HepG2 (cell line): ENCODE results near the gene ALKBH5. TPM values are rescaled to one million over a fixed set of nuclear protein-coding genes. Genes with fewer than 3 reads are reported as not detected.

ENCODE experiments used
- ARNTL ChIP-seq: sonication (generic); formaldehyde crosslinking; IDR thresholded peaks from 2 replicates; pipeline ENCODE4 v1.4.0; 2020; ENCODE audit warnings: mild to moderate bottlenecking, missing genetic modification reagents
- FOXA1 ChIP-seq, 2 experiments: fragments of 450-650 bp in 1 of 2; sonication (generic) in 1 of 2; formaldehyde crosslinking in 1 of 2; IDR thresholded peaks; 2 replicates each; pipeline versions ENCODE4 v1.4.0 to v1.6.1; 2016 to 2020; ENCODE audit warnings: missing genetic modification reagents in 1 of 2
- HMGA1 ChIP-seq: sonication (generic); formaldehyde crosslinking; conservative IDR thresholded peaks from 2 replicates; pipeline ENCODE4 v1.4.0; 2020; ENCODE audit warnings: missing genetic modification reagents
- KLF12 ChIP-seq: sonication (generic); formaldehyde crosslinking; IDR thresholded peaks from 2 replicates; pipeline ENCODE4 v1.4.0; 2020; ENCODE audit warnings: missing genetic modification reagents, borderline replicate concordance
- MXD3 ChIP-seq: IDR thresholded peaks from 2 replicates; pipeline ENCODE4 v1.6.1; 2016; ENCODE audit warnings: mild to moderate bottlenecking, missing biosample characterization, missing genetic modification reagents
- NBN ChIP-seq: fragments of 450-650 bp; conservative IDR thresholded peaks from 2 replicates; pipeline ENCODE4 v1.6.1; 2017
- REST ChIP-seq, 2 experiments: IDR thresholded peaks; 2 replicates each; pipeline ENCODE4 v1.6.1; 2011 to 2012; ENCODE audit warnings: low read length in 2 of 2, borderline replicate concordance in 1 of 2, low read depth in 1 of 2, mild to moderate bottlenecking in 1 of 2, moderate library complexity in 1 of 2
- SOX6 ChIP-seq, 2 experiments: fragments of 450-650 bp in 1 of 2; sonication (generic) in 1 of 2; formaldehyde crosslinking in 1 of 2; IDR thresholded peaks; 2 replicates each; pipeline versions ENCODE4 v1.4.0 to v1.6.1; 2017 to 2020; ENCODE audit warnings: antibody characterized with exemption in 1 of 2, mild to moderate bottlenecking in 1 of 2, missing genetic modification reagents in 1 of 2
- SP5 ChIP-seq: IDR thresholded peaks from 2 replicates; pipeline ENCODE4 v1.6.1; 2016; ENCODE audit warnings: low read depth, borderline replicate concordance
- ZBTB14 ChIP-seq: sonication (generic); formaldehyde crosslinking; IDR thresholded peaks from 2 replicates; pipeline ENCODE4 v1.4.0; 2020; ENCODE audit warnings: missing genetic modification reagents
- ZEB1 ChIP-seq: IDR thresholded peaks from 2 replicates; pipeline ENCODE4 v1.6.1; 2012; ENCODE audit warnings: mild to moderate bottlenecking, low read depth, inconsistent platforms; ENCODE audit not compliant: insufficient replicate concordance
- ZFP36L1 ChIP-seq: sonication (generic); formaldehyde crosslinking; IDR thresholded peaks from 2 replicates; pipeline ENCODE4 v1.8.0; 2022; ENCODE audit warnings: mild to moderate bottlenecking, missing genetic modification reagents, moderate library complexity
- ZNF318 ChIP-seq: sonication (generic); formaldehyde crosslinking; IDR thresholded peaks from 2 replicates; pipeline ENCODE4 v1.4.0; 2020; ENCODE audit warnings: mild to moderate bottlenecking, missing genetic modification reagents
- polyA plus RNA-seq, 8 experiments: library from polyadenylated mRNA; depleted of rRNA in 3 of 8; stranded (reverse) in 7 of 8; unstranded in 1 of 8; fragments of >200 nt; fragmentation: Illumina TruSeq in 4 of 8; extraction: Trizol in 4 of 8; gene quantifications; 2 replicates each; pipeline versions ENCODE4 v1.2.1 to v1.2.3, GENCODE V29; 2011 to 2016; ENCODE audit warnings: low read depth in 4 of 8, missing spikeins in 1 of 8, mixed read lengths in 1 of 8; ENCODE audit not compliant: insufficient read depth in 1 of 8
- total RNA-seq, 5 experiments: library from RNA; depleted of rRNA; stranded (reverse); fragments of >200 nt; fragmentation: Illumina TruSeq; extraction: Trizol; gene quantifications; 2 replicates each; pipeline ENCODE4 v1.2.3, GENCODE V29; 2016; ENCODE audit warnings: low read depth in 1 of 5

ALKBH5 gene
- total and polyA plus RNA-seq, 2 of the 13 experiments (the other 11 are each of a cell fraction or from before 2014, with no cell fraction given) = 68.9 to 76.9 TPM

- no peak for TF ChIP-seq REST (IDR thresholded peaks at IDR 0.05; ENCODE audit: borderline replicate concordance in 1 of 2, low read depth in 1 of 2, low read length in 2 of 2)
- no peak for TF ChIP-seq FOXA1 (IDR thresholded peaks at IDR 0.05)
- no peak for TF ChIP-seq FOXA1 (CRISPR knock-in tag; IDR thresholded peaks at IDR 0.05)
- TF ChIP-seq NBN = no peak
- TF ChIP-seq ZNF318 (CRISPR knock-in tag) = 0 out of 2 replicates have a peak, but pooled peaks have one; percentile 13
- TF ChIP-seq MXD3 (CRISPR knock-in tag) = no peak
- TF ChIP-seq ZEB1 = no peak
- TF ChIP-seq HMGA1 (CRISPR knock-in tag) = no peak
- TF ChIP-seq ZBTB14 = peak; percentile 91
- no peak for TF ChIP-seq ZFP36L1 (CRISPR knock-in tag)
- no peak for TF ChIP-seq SP5 (CRISPR knock-in tag)
- no peak for TF ChIP-seq SOX6 (IDR thresholded peaks at IDR 0.05)
- 0 out of 2 replicates have a peak, but pooled peaks have one; percentile 8 for TF ChIP-seq SOX6 (CRISPR knock-in tag; IDR thresholded peaks at IDR 0.05)
- TF ChIP-seq ARNTL = no peak
- no peak for TF ChIP-seq KLF12
Observed at GRCh38 chr17:18225121-18225641, 41.6 kb downstream of the ALKBH5 start, which contains the start of gene LLGL1 (continued).
